Measurements from ENCODE around the gene RTL10.
A peak's percentile ranks its signal among the peaks of the same experiment; 100 is the strongest.

The RTL10 gene

GRCh38 chr22:19855504-19856409 is 1.1 kb upstream of the RTL10 start (continued):
- TF ChIP-seq CTCF (tag by site-specific recombination; IDR thresholded peaks at IDR 0.05): no peak
- TF ChIP-seq KLF8 (tag by site-specific recombination; IDR thresholded peaks at IDR 0.05): peak; percentile 23; the same call in 1 of the 2 replicates
- no peak for TF ChIP-seq ZNF112 (tag by site-specific recombination; IDR thresholded peaks at IDR 0.05)
- TF ChIP-seq YY1 (tag by site-specific recombination; IDR thresholded peaks at IDR 0.05): no peak
- TF ChIP-seq ZNF561 (tag by site-specific recombination; IDR thresholded peaks at IDR 0.05; ENCODE audit: borderline replicate concordance): peak; percentile 54; the same call in 1 of the 2 replicates
- no peak for TF ChIP-seq ZNF645 (tag by site-specific recombination; IDR thresholded peaks at IDR 0.05)
- no peak for TF ChIP-seq ZNF140 (tag by site-specific recombination; IDR thresholded peaks at IDR 0.05)
- TF ChIP-seq ZNF558 (tag by site-specific recombination; IDR thresholded peaks at IDR 0.05): no peak
- TF ChIP-seq HOXD13 (CRISPR knock-in tag; IDR thresholded peaks at IDR 0.05; ENCODE audit: borderline replicate concordance): no peak
- TF ChIP-seq OSR2 (tag by site-specific recombination; IDR thresholded peaks at IDR 0.05): 0 out of 2 replicates have a peak, but pooled peaks have one; percentile 11
- TF ChIP-seq ZNF76 (tag by site-specific recombination; IDR thresholded peaks at IDR 0.05; ENCODE audit: borderline replicate concordance, low read depth): 0 out of 2 replicates have a peak, but pooled peaks have one; percentile 44
- TF ChIP-seq ZBTB10 (tag by site-specific recombination; IDR thresholded peaks at IDR 0.05): peak; percentile 70
- TF ChIP-seq ZNF146 (tag by site-specific recombination; IDR thresholded peaks at IDR 0.05): no peak
- no peak for TF ChIP-seq ZNF677 (tag by site-specific recombination; IDR thresholded peaks at IDR 0.05)
- no peak for TF ChIP-seq ZNF416 (tag by site-specific recombination; IDR thresholded peaks at IDR 0.05)
- TF ChIP-seq ZNF529 (tag by site-specific recombination; IDR thresholded peaks at IDR 0.05; ENCODE audit: insufficient replicate concordance): no peak
- no peak for TF ChIP-seq TRIM28 (IDR thresholded peaks at IDR 0.05; ENCODE audit: borderline replicate concordance, low read length)
- TF ChIP-seq ZNF600 (tag by site-specific recombination; IDR thresholded peaks at IDR 0.05): peak; percentile 21; the same call in 1 of the 2 replicates
- TF ChIP-seq ZNF449 (tag by site-specific recombination; IDR thresholded peaks at IDR 0.05): no peak; the same call in 1 of the 2 replicates
